Ovary (tissue), 9 donors: ENCODE data around the gene ARHGEF17. TPM values are rescaled to one million over a fixed set of nuclear protein-coding genes. Genes with fewer than 3 reads are reported as not detected.

Experiments used
- DNase-seq, 5 donors: peaks; one replicate each; pipeline ENCODE4 v3.0.0-alpha.2; 2019 to 2020
- H3K27ac ChIP-seq, 2 donors: fragments of 200-600 bp; one replicate each; pipeline versions ENCODE4 v1.5.1 to v1.8.0; 2019 to 2022
- H3K27me3 ChIP-seq: fragments of 200-600 bp; one replicate; pipeline ENCODE4 v1.8.0; 2022
- H3K36me3 ChIP-seq: fragments of 200-600 bp; sonication (generic); one replicate; pipeline ENCODE4 v1.5.1; 2019
- H3K4me1 ChIP-seq: one replicate; pipeline ENCODE4 v1.8.1; 2013; ENCODE audit warnings: mild to moderate bottlenecking, moderate library complexity; ENCODE audit not compliant: insufficient read depth
- H3K4me3 ChIP-seq: fragments of 200-600 bp; sonication (generic); one replicate; pipeline ENCODE4 v1.5.1; 2017
- H3K9me3 ChIP-seq, 2 donors: fragments of 200-600 bp in 1 of 2; sonication (generic) in 1 of 2; one replicate each; pipeline versions ENCODE4 v1.5.1 to v1.8.1; 2013 to 2019; ENCODE audit warnings: mild to moderate bottlenecking in 1 of 2, moderate library complexity in 1 of 2
- EP300 ChIP-seq: sonication (generic); formaldehyde crosslinking; IDR thresholded peaks from one replicate; pipeline ENCODE4 v1.6.1; 2017; ENCODE audit warnings: antibody characterized with exemption
- POLR2A ChIP-seq: fragments of 450-650 bp; IDR thresholded peaks from one replicate; pipeline ENCODE4 v1.6.1; 2017; ENCODE audit warnings: antibody characterized with exemption, mild to moderate bottlenecking, moderate library complexity
- WGBS, 3 donors: extraction: QIAGEN DNeasy Blood & Tissue Kit in 1 of 3; methylation state at CpG; one replicate each; pipeline versions ENCODE4 v1.1.5 to v1.1.7; 2013 to 2017; 5-methylcytosine and 5-hydroxymethylcytosine counted together
- intact Hi-C, 4 donors: fragments of 100-400 bp; cut with DNase I; formaldehyde crosslinking; loops; one replicate each; pipeline versions ENCODE4 v1.11.0 to v1.15.1; 2022 to 2023
- polyA plus RNA-seq, 2 donors: library from polyadenylated mRNA; stranded (reverse); fragments of 200-250 nt in 1 of 2; fragments of 350-450 nt in 1 of 2; fragmentation: Illumina TruSeq in 1 of 2; extraction: RNeasy Lipid Tissue Mini Kit (QIAGEN cat#74804) in 1 of 2; gene quantifications; one replicate each; pipeline ENCODE4 v1.2.3, GENCODE V29; 2013 to 2014
- total RNA-seq, 7 donors: library from RNA; depleted of rRNA in 2 of 7; stranded (reverse); fragments of >200 nt in 2 of 7; fragmentation: NEBNext Ultra II Directional in 3 of 7; extraction: Animal tissue kit (Norgen Biotek cat#: 25700) in 3 of 7; gene quantifications; one replicate each; pipeline versions ENCODE4 v1.1.0 to v1.2.4, GENCODE V29; 2016 to 2023
- TF ChIP-seq, protein P1 (sequence below), 3 donors: fragments of 450-650 bp in 2 of 3; fragments of 200-600 bp in 1 of 3; IDR thresholded peaks; one replicate each; pipeline versions ENCODE4 v1.5.1 to v1.8.0; 2016 to 2022; ENCODE audit warnings: antibody characterized with exemption in 3 of 3, mild to moderate bottlenecking in 1 of 3
- donor health status: DM: no; HTN: no; CAD: no; lungs with moderate emphysema.
- donor health status: DM: no; HTN: no; CAD: no.
- donor health status: Bipolar disorder and iron deficiency.
- donor health status: DM: yes; HTN: yes; CAD: no.
- donor health status: DM: no; HTN: no; CAD: no.
- donor health status: DM: yes; HTN: yes; CAD: no.

ARHGEF17 gene
- total and polyA plus RNA-seq, 9 donors, result 21.0 to 83.8 (median 46.0) TPM

DNA sequence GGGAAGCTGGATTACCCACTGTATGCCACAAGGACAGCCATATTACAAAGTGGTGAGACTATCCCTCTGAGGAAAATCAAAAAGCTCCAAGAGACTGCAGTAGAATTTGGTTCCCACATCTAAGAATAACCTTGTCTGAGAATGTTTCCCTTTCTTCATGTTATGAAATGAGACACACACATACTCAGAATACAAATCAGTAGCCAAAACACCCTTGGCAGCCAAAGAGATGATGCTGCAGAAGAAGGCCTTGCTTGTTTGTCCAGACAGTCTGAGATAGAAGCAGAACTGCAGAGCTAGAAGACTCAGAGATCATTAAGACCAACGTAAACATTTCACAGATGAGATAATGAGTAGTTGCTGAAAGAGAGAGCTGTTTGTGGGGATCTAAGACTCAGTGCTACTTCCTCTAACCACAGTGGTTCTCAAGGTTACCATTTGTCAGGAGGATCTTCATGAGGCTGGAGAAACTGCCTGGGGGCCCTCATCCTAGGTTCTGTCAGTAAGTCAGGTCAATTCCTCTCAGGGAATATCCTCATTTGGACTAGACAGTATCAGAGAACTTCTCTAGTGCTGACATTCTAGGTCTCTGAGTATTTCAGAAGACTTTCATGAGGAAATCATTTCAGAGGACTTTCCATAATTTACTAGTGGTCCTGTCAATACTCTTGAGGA is 107.0 kb downstream of the ARHGEF17 start:
- peak overlapping the region in 1 of 2 donors; percentile 26 for H3K27ac ChIP-seq
- H3K4me3 ChIP-seq, result no peak overlapping the region
- H3K27me3 ChIP-seq, result no peaks in the 10 kb centered on the region
- TF ChIP-seq EP300 (no peak), POLR2A (no peak)
- TF ChIP-seq, protein P1, sequence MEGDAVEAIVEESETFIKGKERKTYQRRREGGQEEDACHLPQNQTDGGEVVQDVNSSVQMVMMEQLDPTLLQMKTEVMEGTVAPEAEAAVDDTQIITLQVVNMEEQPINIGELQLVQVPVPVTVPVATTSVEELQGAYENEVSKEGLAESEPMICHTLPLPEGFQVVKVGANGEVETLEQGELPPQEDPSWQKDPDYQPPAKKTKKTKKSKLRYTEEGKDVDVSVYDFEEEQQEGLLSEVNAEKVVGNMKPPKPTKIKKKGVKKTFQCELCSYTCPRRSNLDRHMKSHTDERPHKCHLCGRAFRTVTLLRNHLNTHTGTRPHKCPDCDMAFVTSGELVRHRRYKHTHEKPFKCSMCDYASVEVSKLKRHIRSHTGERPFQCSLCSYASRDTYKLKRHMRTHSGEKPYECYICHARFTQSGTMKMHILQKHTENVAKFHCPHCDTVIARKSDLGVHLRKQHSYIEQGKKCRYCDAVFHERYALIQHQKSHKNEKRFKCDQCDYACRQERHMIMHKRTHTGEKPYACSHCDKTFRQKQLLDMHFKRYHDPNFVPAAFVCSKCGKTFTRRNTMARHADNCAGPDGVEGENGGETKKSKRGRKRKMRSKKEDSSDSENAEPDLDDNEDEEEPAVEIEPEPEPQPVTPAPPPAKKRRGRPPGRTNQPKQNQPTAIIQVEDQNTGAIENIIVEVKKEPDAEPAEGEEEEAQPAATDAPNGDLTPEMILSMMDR (IDR thresholded peaks at IDR 0.05), result no peak
- no peaks in the 10 kb centered on the region for H3K36me3 ChIP-seq
- peak in 2 of 5 donors; percentile 37 to 46 for DNase-seq
- H3K9me3 ChIP-seq, result no peaks in the 10 kb centered on the region
- H3K4me1 ChIP-seq, result peaks cover 8% of the 10 kb centered on the region
- WGBS, 3 donors, result 4 to 6% (median 5%) methylated on average over 1 of the region's 1 CpG
- intact Hi-C loops, result no loop called here

DNA sequence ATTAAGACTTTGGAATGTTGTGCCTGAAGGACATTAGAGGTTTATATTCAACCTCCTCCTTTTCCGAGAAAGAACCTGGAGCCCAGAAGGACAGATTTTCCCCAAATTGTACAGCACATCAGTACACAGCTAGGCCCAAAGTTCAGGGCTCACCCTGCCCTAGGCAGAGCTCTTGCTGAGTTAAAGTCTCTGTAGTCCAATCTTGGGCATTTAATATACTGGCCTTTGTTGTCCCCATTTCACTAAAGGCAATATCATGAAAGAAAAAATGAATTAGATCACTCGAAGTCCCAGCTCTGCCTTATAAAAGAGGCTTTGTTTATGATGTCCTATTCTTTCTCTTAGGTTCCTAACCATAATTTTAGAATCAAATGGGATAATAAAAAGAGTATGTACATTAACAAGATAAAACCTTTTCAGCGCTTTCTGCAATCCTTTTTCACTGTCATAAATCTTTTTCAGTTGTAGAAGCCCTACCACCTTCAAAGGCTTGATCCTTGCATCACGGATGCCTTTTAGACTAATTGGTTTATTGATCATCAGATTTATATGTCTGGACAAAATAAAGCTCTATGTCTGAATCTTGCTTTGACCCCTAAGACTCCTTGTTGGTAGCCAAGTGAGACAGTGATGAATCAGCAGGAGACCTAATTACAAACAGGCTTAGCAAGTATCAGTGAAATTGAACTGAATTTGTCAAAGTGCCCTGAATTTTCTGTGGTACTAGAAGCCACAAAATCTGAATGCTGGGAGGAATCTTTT is 108.0 kb downstream of the ARHGEF17 start:
- no peaks in the 10 kb centered on the region for H3K36me3 ChIP-seq
- peak overlapping the region in 1 of 2 donors; percentile 26 for H3K27ac ChIP-seq
- 63 to 68% (median 64%) methylated on average over 4 of the region's 4 CpGs for WGBS, 3 donors
- intact Hi-C loops, result no loop called here
- no peak for DNase-seq
- no peaks in the 10 kb centered on the region for H3K27me3 ChIP-seq
- H3K4me1 ChIP-seq, result peaks cover 8% of the 10 kb centered on the region
- H3K4me3 ChIP-seq, result no peak overlapping the region
- TF ChIP-seq EP300, result no peak
- TF ChIP-seq POLR2A, result no peak
- H3K9me3 ChIP-seq, result no peaks in the 10 kb centered on the region

DNA sequence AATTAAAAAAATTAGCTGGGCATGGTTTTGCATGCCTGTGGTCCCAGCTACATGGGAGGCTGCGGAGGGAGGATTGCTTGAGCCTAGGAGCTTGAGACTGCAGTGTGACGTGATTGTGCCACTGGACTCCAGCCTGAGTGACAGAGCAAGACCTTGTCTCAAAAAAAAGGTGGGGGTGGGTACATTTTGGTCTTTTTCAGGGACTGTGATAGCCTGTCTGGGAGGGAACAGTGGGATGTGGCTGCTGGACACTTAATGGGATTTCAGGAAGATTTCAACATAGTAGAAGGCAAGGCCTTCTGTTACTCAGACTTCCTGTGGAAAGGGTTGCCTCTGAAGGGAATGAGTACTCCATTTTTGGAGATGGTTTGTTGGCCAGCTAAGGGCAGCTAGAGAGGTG is 108.7 kb downstream of the ARHGEF17 start:
- peaks cover 8% of the 10 kb centered on the region for H3K4me1 ChIP-seq

More for the DNA sequence above, 108.7 kb downstream of the ARHGEF17 start:
- Histone ChIP-seq H3K4me3 (no peak overlapping the region), H3K27me3 (no peaks in the 10 kb centered on the region), H3K36me3 (no peaks in the 10 kb centered on the region), H3K27ac (peak overlapping the region in 1 of 2 donors; percentile 26), H3K9me3 (no peaks in the 10 kb centered on the region)
- WGBS, 3 donors, result 83 to 90% (median 85%) methylated on average over 2 of the region's 2 CpGs
- DNase-seq, result no peak
- intact Hi-C loops, result no loop called here
- TF ChIP-seq EP300 (no peak), POLR2A (no peak)
- TF ChIP-seq, protein P1 (IDR thresholded peaks at IDR 0.05), result no peak

Other genes starting within 250 kb of the ARHGEF17 start
- gene FCHSD2, start 166.0 kb upstream of the ARHGEF17 start, total RNA-seq, result 10 to 100 TPM; 18.6 to 68.5 (median 53.8) TPM
- 10 to 100 TPM; 28.8 to 67.3 TPM for gene FCHSD2, start 166.0 kb upstream of the ARHGEF17 start, polyA plus RNA-seq
- gene P2RY2, start 90.0 kb upstream of the ARHGEF17 start, total RNA-seq, result 1 to 10 TPM in 4 of 7 donors, under 1 TPM in 3; 0.48 to 1.6 (median 1.3) TPM
- 1 to 10 TPM in 1 of 2 donors, under 1 TPM in 1; 0.44 to 1.0 TPM for gene P2RY2, start 90.0 kb upstream of the ARHGEF17 start, polyA plus RNA-seq
- gene P2RY6, start 35.9 kb upstream of the ARHGEF17 start, total RNA-seq, result 1 to 10 TPM in 2 of 7 donors, under 1 TPM in 4, not detected in 1; 0.23 to 1.4 (median 0.62) TPM
- under 1 TPM; 0.57 to 0.79 TPM for gene P2RY6, start 35.9 kb upstream of the ARHGEF17 start, polyA plus RNA-seq
- 1 to 10 TPM in 6 of 7 donors, under 1 TPM in 1; 0.95 to 4.7 (median 2.3) TPM for gene RELT, start 68.1 kb downstream of the ARHGEF17 start, total RNA-seq
- gene RELT, start 68.1 kb downstream of the ARHGEF17 start, polyA plus RNA-seq, result 1 to 10 TPM in 1 of 2 donors, under 1 TPM in 1; 0.38 to 1.1 TPM